Frontal cortex (tissue), 4 donors: ENCODE data around the gene SRCAP. TPM values are rescaled to one million over a fixed set of nuclear protein-coding genes. Genes with fewer than 3 reads are reported as not detected.

Source experiments
- DNase-seq, 2 donors: peaks; one replicate each; pipeline ENCODE4 v3.0.0; 2012; ENCODE audit warnings: low spot score in 2 of 2
- FAIRE-seq: peaks from 2 replicates; lab custom pipeline; 2012; peaks lifted over from hg19 to GRCh38; lab: Jason Lieb, UNC
- total RNA-seq: library from RNA; depleted of rRNA; stranded (reverse); fragments of >200 nt; gene quantifications from one replicate; pipeline ENCODE4 v1.2.3, GENCODE V29; 2014
- donor health status: control.
- donor health status: control.
- donor health status: control.

Gene SRCAP
- 14.3 TPM for total RNA-seq

- FAIRE-seq (no peak), DNase-seq (peak; percentile 92)
Observed at GRCh38 chr16:30698816-30699614, at the start of gene SRCAP. Gene SRCAP (plus strand): TSS chr16:30699171. CDS start chr16:30700825, 1,654 bp downstream.

- DNase-seq: peak in 1 of 2 donors; percentile 4
- no peak for FAIRE-seq
Observed at GRCh38 chr16:30649725-30650368, 49.1 kb upstream of the SRCAP start.

- DNase-seq: peak; percentile 92 to 93
- FAIRE-seq: peak; percentile 93
Observed at GRCh38 chr16:30650369-30651123, 48.4 kb upstream of the SRCAP start, which contains the start of gene PRR14. Gene PRR14 (plus strand): TSS chr16:30650960. CDS start chr16:30651646, 686 bp downstream.

- FAIRE-seq: no peak
- peak; percentile 77 to 82 for DNase-seq
Observed at GRCh38 chr16:30651124-30652004, 47.6 kb upstream of the SRCAP start.

- DNase-seq (peak in 1 of 2 donors; percentile 23), FAIRE-seq (no peak)
Observed at GRCh38 chr16:30652005-30652296, 47.0 kb upstream of the SRCAP start.

- DNase-seq (no peak), FAIRE-seq (no peak)
Observed at GRCh38 chr16:30652718-30653117, 46.3 kb upstream of the SRCAP start.

- DNase-seq: no peak
- no peak for FAIRE-seq
Observed at GRCh38 chr16:30654856-30655255, 44.1 kb upstream of the SRCAP start.

- FAIRE-seq (no peak), DNase-seq (no peak)
Observed at GRCh38 chr16:30655815-30656347, 43.1 kb upstream of the SRCAP start.

GRCh38 chr16:30656388-30656787, 42.6 kb upstream of the SRCAP start:
- DNase-seq: no peak
- no peak for FAIRE-seq

- FAIRE-seq (no peak), DNase-seq (peak; percentile 10 to 33)
Observed at GRCh38 chr16:30656974-30657865, 41.8 kb upstream of the SRCAP start.

GRCh38 chr16:30657866-30658730, 40.9 kb upstream of the SRCAP start, which contains the start of gene FBRS:
Gene FBRS (plus strand): TSS chr16:30658431. CDS start chr16:30659519, 1,088 bp downstream.
- FAIRE-seq: peak; percentile 99
- DNase-seq: peak; percentile 95 to 98

GRCh38 chr16:30658731-30659506, 40.1 kb upstream of the SRCAP start:
- peak; percentile 85 to 92 for DNase-seq
- no peak for FAIRE-seq

GRCh38 chr16:30659507-30660423, 39.2 kb upstream of the SRCAP start:
- peak; percentile 22 to 27 for DNase-seq
- FAIRE-seq: no peak

GRCh38 chr16:30660424-30661261, 38.3 kb upstream of the SRCAP start:
- FAIRE-seq (no peak), DNase-seq (no peak)

GRCh38 chr16:30662449-30662848, 36.5 kb upstream of the SRCAP start:
- no peak for FAIRE-seq
- DNase-seq: peak in 1 of 2 donors; percentile 19
